NCI-H446 (cell line): ENCODE data around the gene ENO1.
A peak's percentile ranks its signal among the peaks of the same experiment; 100 is the strongest.

ENCODE experiments used
- DNase-seq, 2 experiments: peaks; one replicate each; lab custom pipeline; 2025; lab: John Stamatoyannopoulos, UW

Gene ENO1

DNA sequence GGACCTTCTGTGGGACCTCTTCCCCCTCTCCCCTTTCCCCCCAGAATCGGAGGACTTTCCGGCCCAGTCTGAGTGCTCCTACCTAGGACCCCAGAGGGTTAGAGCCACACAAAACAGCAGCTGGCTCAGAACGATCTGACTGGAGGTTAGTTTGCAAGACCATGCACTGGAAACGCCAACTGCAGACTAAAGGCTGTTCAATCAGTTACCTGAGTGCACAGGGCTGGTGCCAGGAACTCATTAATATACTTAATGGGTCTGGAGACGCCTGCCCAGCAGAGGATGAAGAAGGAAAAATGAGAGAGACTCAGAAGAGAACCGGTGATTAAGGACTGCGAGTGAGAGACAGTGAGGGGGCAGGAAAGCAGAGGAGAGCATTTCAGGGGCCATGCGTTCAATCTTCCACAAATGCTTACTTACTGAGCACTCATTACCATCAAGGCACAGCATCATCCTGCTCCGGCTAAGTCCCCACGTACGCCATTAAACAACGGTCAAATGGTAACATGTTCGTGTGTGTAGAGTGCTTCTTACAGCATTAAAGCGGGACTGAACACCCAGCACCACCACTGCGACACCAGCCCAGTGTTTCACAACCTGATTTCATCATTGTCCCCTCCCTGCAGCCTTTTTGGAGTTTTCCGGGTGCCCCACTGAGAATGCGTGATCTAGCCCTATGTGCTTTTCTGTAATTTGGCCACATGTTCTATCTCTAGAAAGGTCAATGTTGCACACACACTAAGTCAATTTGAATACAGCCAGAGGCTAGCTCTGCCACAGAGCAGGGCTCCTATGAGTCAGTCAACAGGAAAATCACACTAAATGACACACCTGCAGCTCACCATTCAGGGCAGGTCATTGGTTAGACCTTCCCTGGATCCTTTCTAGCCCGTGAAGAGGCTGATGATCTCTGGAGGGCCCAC, 7.6 kb downstream of the ENO1 start:
- no peak for DNase-seq

DNA sequence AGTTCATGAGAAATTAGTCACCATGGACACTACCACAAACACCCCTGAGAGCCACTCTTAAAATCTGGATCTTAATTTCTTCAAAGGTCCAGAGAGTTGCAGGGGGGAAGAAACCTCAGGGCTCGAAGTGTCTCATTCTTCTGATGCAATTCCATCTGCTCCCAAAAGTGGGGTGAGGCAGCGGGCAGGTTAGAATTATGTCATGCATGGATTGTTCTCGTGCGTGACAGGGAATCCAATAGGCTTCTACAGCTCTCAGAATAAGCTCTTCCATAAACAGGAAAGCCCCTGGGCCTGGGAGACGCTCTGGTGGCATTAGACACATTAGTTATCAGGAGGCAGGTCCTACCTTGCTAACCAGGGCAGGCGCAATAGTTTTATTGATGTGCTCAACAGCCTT, 8.4 kb downstream of the ENO1 start:
- DNase-seq = no peak

DNA sequence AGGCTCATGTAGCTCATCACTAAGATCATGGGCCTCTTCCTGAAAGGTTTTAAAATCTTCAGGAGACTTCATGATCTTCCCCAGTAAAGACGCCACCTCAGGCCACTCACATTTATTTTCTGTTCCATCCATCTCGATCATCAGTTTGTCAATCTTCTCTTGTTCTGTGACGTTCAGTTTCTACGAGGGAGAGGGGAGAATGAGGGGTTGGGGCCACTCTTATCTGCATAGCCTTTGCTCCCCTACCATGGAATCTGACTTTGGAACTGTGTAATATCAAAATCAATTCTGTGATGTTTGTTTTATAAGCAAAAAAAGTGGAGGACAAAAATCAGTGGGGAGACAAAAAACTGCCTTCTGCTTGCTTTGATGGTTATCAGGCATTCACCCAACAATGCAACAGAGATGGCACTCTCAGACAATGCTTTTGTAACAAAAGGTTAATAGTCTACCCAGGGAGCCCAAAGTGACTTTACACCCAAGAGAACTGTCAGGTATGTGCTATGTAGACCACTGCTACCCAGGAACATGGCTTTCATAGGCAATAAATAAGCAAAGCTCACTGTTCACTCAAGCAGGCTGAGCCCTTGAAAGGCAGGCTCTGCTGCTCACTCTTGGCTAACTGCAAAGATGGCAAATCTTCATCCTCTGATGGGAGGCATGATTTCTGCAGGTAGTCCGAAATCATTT, 10.5 kb downstream of the ENO1 start:
- DNase-seq = no peak

DNA sequence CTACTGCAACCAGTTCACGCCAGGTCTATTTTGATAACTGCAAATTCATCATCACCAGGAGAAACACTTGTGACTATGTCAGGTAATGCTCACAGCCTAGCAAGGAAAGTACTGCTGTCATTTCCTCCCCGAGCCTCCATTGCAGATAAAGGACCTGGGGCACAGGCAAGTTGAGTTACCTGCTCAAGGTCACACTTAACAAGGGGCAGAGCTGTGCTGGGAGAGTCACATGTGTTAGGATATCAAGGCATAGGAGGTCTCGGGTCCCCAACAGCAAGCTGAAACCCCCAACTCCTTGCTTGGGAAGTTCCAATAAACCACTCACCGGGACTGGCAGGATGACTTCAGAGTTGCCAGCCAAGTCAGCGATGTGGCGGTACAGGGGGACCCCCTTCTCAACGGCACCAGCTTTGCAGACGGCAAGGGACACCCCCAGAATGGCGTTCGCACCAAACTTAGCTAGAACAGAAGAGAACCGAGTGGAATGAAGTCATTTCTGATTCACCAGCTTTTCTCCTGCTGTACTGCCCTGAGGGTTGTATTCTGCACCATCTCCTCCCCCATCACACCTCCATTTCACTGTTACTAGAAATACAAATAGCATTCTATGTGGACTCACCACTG, 11.6 kb downstream of the ENO1 start:
- DNase-seq = no peak

DNA sequence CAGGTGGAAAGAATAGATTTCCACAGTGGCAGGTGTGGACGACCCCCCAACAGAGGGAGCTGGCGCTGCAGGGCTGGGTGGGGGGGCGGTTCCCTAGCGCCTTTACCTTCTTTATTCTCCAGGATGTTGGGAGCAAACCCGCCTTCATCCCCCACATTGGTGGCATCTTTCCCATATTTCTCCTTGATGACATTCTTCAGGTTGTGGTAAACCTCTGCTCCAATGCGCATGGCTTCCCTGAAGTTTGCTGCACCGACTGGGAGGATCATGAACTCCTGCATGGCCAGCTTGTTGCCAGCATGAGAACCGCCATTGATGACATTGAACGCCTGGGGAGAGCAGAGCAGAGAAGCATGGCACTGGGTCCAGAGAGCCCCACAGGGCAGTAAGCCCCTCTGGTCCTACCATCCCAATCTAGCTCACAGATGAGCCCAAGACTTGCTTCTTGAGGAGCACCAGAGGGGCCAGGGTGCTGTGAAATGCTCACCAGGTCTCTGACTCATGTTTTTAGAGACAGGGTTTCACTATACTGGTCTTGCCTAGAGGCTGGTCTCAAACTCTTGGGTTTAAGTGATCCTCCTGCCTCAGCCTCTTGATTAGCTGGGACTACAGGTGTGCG, 12.2 kb downstream of the ENO1 start:
- no peak for DNase-seq

DNA sequence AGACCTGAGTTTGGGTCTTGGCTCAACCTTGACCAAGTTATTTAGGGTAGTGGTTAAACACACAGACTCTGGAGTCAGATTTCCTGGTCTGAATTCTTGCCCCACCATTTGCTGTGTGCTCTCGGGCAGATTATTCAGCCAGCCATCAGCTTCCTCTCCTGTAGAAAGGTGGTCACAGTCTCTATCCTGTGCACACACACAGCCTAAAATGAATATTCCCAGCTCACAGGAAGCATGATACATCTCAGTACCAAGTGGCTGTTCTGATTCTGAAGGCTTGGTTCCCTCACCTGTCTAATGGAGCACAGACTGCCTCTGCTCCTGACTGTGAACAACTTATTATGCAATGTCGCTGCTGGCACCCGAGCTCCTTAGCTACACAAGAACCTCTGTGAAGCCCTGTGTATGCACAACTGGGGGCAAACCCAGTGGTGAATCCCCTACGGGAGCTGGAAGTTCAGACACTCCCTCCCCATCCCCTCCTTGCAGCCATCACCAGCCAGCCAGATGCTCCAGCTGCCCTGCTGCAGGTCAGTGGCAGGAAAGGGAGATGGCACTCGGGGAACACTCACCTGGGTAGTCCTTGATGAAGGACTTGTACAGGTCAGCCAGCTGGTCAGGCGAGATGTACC, 13.7 kb downstream of the ENO1 start:
- no peak for DNase-seq

DNA sequence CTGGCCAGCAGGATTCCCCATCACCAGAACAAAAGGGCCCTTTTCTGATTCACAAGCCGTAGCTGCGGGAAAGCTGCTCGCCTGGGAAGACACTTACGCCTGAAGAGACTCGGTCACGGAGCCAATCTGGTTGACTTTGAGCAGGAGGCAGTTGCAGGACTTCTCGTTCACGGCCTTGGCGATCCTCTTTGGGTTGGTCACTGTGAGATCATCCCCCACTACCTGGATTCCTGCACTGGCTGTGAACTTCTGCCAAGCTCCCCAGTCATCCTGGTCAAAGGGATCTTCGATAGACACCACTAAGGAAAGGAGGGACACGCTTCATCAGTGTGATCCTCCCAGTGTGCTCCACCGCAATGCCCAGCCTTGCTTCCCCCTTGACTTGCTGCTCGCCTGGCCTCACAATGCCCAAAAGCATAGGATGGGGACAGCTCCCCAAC, 14.7 kb downstream of the ENO1 start:
- no peak for DNase-seq

DNA sequence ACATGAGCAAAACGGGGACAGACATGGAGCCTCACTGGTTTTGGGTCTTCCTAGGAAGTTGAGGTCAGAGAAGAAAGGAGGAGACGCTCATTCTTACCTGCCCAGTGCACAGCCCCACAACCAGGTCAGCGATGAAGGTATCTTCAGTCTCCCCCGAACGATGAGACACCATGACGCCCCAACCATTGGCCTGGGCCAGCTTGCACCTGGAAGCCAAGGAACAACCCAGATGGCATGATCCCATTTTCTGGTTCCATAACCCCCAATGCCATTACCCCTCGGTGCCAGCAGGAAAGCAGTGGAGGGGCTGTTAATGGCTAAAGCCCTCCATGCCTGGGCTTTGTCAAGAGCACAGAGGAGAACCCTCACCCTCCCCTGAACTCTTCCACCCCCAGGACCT, 15.3 kb downstream of the ENO1 start:
- no peak for DNase-seq

DNA sequence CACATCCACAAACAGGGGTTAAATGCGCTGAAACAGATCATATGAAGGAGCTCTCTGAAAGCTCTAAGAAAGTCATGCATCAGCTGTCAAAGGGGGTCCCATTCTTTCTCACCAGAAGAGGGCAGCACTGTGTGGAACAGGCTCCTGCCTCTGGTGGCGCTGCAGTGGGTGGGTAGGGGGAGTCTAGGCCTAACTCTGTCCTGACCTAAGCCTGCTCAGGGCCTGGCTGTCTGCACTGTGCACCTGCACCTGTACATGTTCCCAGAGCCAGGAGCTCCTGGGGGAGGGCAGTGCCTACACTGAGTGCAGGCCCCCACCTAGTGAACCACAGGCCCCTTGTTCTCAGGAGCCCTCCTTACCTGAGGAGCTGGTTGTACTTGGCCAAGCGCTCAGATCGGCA, 16.0 kb downstream of the ENO1 start:
- DNase-seq = peak in 1 of 2 experiments; percentile 38

DNA sequence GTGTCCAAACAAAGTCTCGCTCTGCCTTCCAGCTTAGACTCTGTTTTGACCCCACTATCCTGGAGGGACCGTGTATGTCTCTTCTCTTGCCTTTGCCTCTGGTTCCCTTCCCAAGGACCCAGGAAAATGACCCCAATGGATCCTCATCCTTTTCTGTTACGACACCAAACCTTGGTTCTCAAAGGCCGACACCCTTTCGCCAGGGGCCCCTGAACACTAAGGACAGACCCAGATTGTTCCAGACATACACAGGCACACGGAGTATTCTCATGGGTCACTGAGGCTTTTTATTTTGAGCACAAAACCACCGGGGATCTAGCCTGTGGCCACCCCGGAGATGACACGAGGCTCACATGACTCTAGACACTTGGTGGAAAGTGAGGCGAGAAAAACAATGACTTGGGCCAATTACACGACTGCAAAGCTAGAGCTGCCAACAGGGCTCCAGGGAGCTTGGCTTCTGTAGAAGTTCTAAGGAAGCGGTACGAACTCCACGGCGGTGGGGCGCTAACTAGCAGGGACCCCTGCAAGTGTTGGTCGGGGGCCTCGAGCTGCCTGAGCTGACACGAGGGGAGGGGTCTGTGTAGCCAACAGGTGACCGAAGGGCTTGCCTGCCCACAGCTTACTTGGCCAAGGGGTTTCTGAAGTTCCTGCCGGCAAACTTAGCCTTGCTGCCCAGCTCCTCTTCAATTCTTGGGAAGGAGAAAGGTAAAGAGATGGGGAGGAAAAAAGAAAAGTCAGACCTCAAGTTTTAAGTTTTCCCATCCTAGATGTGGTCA, 17.6 kb downstream of the ENO1 start:
- no peak for DNase-seq

DNA sequence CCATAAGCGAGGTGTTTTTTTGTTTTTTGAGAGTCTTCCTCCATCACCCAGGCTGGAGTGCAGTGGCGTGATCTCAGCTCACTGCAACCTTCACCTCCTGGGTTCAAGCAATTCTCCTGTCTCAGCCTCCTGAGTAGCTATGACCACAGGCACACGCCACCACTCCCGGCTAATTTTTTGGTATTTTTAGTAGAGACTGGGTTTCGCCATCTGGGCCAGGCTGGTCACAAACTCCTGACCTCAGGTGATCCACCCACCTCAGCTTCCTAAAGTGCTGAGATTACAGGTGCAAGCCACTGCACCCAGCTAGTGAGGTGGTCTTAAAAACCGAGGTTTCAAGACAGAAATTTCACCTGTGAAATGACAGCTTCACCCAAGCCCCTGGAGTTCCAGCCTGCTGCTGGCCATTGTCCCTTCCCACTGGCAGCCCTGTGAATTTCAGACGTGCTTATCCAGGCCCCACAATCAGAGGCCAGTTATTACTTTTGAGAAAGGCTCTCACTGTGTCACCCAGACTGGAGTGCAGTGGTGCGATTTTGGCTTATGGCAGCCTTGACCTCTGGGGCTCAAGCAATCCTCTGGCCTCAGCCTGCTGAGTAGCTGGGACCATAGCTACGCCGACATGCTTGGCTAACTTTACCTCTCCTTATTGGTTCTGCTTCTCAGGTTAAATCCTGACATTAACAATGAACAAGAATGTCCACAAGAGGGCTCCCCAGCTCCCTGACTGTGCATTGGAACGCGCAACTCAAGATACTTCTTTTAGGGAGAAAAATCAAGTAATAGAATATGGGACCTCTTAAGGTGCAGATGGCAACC, 19.4 kb downstream of the ENO1 start:
- peak; percentile 43 to 65 for DNase-seq

DNA sequence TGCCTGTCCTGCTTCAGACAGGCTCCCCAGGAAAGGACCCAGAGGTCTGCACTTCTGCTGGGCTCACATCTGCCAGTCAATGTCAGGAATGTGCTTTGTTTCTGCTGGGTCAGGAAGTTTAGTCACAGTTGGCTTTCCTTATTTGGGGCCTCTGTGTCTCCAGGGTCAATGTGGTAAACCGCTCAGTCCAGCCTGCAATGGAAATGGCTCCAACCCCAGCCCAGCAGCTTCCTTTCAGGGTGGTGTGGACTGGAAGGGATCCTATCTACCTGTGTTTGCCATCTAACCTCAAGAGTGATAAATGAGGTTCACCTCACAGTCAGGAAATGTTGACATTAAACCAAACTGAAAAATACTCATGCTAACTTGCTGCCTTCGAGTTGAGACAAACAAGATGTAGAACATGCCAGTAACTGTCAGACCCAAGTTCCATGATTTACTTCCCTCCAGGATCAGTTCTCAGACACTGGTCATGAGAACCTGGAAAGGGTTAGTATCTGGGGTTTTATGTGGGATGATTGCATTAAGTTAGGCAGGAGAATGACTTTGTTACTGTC, 20.3 kb downstream of the ENO1 start:
- no peak for DNase-seq

DNA sequence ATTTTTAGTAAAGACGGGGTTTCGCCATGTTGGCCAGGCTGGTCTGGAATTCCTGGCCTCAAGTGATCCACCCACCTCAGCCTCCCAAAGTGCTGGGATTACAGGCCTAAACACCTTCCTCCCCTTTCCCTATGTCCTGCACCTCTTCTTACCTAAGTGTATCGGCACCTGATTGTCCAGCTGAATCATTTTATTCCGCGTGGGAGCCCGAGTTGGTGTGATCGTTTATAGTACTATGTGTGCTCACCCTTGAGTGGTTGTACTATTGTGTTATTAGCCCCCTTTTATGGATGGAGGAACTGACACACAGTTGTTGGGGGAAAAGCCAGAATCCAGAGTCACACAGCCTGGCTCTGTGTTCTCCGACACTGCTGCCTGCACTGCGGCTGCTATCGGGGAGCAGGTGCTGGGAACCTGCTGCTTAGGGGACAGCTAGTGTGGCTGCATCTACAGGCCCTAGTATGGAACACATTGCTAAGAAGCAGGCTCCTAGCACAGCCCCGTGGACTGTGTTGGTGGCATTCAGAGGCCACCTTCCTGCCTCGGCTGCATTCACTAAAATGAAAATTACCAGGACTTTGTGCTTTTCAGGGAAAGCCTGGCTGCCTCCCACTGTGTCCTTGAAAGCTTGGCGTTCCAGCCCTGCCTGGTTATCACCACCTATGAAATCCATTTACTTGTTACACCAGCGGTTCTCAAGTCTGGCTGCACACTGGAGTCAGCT, 21.6 kb downstream of the ENO1 start:
- DNase-seq = no peak

DNA sequence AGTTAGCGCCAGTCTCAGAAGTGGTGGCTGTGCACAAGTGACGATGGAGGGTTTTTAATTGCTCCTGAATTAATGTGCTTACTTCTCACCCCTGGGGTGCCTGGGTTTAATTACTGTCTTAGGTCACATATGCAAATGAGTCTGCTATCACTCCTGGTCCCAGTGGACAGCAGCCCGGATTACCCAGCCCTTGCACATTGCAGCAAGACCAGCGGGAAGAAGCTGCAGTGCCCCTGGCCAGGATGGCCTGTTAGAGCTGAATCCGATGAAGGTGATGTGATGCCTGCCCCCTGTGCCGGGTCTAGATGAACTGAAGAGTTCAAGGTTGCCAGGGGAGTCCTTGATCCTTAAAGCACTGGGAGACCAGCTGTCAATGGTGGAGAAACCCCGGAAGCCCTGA, 24.2 kb downstream of the ENO1 start:
- DNase-seq = no peak

DNA sequence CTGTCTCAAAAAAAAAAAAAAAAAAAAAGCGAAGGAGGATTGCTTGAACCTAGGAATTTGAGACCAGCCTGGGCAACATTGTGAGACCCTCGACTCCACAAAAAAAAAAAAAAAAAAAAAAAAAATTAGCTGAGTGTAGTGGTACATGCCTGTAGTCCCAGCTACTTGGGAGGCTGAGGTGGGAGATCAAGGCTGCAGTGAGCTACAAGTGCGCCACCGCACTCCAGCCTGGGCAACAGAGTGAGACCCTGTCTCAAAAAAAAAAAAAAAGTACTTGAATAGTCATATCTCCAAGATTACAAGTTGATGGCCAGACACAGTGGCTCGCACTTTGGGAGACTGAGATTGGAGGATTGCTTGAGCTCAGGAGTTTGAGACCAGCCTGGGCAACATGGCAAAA, 27.4 kb downstream of the ENO1 start:
- no peak for DNase-seq

DNA sequence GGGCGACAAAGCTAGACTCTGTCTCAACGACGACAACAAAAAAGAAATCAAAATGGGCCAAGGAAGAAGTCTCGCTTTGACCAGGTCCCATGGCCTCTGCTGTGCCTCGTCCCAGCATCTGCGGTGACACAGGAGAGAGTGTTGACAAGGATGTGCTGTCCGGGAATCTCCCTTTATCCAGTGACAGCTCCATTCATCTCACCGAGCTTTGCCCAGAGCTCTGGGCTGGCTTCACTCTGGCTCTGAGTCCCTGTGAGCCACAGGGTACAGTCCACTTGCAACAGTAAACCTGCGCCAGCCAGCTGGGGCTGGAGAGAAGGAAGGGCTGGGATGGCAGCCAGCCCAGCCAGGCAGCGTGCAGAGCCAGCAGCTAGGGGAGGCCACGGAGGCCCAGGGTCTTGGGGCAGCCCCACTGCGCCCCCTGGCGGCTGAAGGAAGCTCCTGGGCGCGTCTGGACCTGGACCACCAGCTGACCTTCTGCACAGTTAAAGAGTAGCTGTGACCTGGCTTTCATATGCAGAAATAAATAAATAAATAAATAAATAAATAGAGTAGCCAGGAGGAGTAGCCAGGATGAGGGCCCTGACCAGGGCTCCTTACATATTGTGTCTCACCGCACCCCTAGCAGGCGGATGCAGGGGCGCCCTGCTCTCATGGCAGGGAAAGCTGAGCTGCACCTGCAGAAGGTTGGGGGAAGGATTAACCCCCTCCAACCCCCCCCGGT, 29.7 kb downstream of the ENO1 start:
- DNase-seq = peak; percentile 96 to 99

DNA sequence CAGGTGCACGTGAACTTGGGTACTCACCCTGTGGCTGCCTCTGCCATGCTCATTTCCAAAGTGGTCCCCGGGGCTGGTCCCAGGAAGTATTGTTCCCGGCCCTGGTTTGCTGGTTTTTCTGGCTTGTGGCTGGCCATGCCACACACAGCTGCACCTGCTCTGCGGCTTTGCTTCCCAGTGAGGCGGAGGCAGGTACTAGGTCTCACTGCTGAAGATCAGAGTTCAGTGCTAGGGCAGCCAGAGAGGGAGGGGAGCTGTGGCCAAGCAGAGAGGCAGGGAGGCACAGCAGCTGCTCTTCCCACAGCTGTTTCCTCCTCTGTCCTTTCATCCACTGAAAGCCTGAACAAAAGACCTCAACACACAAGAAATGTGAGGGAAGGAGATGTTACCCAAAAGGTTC, 30.5 kb downstream of the ENO1 start:
- DNase-seq = no peak

DNA sequence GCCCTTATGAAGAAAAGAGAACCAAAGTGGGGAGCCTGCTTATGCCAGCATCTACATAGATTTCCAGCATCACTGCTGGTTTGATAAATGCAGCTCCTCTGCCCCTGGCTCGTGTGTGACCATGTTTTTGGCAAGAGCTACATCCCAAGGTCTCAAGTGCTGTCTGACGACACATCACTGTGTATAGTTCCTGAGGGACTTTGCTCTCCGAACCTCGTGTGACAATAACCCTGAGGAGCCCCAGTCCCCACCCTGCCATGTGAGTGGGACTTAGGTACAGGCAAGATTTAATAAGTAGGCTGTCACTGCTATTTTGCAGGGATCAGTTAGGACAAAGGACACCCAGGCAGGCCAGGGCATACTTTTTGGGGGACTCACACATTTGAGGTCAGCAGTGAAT, 32.2 kb downstream of the ENO1 start:
- DNase-seq = no peak
